GM19467 (cell line): ENCODE data around the gene GNAI2.

Experiments
- ATAC-seq: cut with Tn5 transposase; IDR thresholded peaks from one replicate; pipeline ENCODE4 v1.9.1; 2021; ENCODE audit warnings: mild to moderate bottlenecking, moderate library complexity; ENCODE audit not compliant: unreplicated experiment

The GNAI2 gene

DNA sequence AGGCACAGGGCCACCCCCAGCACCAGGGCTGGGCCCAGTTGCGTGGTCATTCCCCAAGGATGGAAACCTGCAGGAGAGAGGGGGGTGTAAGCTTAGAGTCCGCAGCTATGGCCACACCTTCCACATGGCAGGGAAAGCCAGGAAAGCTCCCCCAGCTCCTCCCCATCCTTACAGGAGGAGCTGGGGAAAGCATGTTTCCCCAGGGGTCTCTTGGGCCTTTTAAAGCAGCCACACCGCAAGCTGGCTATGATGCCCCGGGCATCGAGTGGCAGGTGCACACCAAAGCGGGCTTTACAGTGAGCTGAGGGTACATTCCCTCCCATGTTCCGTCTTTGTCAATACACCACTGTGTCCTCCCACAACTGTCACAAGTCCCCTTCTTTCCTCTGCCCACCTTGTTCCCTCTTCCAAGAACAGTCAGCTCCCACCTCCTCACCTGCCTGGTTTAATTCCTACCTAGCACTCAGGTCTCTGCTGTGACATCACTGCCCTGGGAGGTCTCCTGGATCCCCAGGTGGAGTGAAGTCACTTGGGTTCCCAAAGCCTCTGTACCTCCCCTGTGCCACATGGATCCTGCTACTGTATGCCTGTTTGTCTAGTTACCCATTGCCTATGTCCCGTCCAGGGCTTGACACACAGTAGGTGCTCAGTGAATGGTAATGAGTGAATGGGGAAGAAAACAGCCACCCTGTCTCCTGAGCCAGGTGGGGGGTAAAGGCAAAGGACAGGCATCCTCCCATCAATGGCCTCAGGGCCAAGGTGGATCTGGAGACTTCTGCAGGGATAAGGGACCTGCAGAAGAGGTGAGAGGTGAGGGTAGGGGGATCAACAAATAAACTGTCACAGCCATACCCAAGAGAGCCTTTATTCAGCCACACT lies 59.8 kb downstream of the GNAI2 start:
- no peak for ATAC-seq

DNA sequence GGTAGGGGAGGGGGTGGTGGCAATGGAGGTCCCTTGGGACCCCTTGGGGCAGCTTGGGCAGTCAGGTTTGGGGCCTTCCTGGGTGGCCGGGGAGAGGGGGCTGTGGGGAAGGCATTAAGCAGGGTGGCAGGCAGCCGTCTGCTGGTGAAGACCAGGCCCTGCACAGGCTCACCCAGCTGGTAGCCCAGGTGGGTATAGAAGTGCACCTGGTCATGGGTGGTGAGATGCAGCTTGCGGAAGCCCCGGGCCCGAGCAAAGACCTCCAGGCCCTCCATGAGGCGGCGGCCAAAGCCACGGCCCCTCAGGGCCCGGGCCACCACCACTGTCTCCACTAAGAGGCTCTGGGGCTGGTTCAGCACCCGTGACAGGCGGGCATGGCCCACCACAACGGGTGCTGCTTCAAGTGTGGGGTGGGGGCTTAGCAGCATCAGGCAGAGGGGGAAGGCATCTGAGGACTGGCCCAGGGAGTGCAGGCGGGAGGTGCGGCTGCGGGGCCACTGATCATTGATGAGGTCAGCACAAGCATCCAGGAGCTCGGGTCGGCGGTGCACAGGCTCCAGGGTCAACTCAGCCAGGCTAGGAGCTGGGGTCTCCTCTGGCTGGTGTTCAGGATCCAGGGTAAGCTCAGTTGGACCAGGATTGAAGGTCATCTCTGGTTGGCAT lies 60.8 kb downstream of the GNAI2 start:
- no peak for ATAC-seq

DNA sequence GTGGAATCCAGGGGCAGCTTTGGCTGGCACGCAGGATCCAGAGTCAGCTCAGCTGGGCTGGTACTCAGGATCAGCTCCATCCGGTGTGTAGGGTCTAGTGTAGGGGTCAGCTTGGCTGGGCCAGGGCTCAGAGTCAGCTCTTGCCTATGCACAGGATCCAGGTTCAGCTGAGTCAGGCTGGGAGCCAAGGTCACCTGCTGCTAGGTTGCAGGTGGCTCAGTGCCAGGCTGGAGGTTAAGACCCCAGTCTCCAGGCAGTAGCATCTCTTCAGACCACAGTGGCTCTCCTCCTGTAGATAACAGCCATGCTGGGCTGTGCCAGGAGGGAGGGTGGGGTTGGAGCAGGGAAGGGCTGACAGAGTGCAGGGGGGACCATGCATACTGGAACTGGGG lies 61.4 kb downstream of the GNAI2 start:
- ATAC-seq: no peak

DNA sequence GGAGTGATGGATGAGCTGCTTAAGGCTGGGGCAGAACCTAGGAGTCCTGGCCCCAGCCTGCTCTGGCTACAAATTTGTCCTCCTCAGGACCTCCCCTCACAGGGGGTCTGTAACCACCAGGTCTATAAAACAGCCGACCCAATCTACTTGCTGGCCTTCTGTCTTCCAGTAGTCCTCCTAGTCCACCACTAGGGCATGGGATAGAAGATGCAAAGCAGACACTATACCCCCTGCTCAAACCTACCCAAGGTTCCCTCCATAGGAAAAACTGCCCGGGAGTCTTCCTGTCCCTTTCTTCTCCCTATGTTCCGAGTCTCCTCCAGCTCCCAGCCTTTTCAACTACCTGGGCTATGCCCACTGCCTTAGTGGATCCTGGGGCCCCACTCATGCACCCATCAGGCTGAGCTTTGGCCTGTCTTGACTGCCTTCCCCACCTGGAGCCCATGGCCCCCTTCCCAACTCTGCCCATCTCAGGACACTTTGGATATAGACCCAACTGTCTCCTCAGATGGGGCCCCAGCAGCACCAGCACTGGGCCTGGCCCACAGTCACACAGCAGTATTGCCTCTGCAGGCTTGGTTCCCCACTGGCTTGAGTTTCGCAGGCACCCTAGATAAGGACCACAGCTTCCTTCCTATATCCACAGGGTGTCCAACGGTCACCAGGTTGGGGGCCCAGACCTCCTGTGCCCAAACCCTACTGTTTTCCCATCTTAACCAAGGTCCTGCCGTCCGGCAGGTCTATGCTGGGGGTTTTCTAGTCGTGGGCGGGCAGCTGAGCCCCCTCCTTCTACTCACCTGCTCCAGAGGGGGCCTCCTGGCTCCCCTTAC lies 62.1 kb downstream of the GNAI2 start:
- ATAC-seq: no peak

DNA sequence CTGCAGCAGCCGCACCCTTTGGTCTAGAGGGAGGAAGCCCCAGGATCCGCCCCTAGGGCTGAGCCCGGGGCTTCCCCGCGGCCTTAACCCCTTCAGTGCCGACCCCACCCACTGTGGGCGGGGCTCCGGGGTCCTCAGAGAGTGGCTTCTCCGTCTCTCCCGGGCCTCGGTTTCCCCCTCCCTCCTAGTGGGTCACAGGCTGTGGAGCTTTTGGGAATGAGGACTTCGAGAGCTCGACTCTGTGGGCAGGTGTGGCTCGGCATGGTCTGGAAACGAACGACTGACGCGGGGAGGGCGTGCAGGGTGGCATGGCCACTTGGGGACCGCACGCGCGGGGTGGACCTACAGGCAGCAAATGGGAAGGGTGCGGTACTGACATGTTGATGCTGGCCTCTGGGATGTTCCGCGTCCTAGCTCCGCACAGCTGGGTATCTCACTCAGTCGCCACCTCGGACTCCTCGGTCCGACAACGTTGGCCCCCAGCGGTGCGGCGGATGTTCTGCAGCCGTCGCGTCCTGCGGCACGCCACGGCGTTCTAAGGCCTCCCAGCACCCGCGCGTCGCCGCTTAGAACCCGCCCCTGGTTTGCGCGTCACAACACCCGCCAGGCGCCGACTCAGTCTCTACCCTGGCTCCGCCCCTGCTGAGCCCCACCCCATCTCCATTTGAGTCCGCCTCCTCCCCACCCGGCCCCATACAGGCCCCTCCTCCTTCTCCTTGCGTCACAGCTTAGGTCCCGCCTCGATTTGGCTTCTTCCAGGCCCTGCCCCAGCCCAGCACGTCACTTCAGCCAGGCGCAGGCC lies 63.0 kb downstream of the GNAI2 start, which contains the start of the genes HYAL3 and NAA80:
HYAL3 (minus strand) TSS at position 570 of the 802 bp plus-strand sequence. CDS start 3,803 bp downstream, outside the sequence.
NAA80 (minus strand) TSS at position 570 of the 802 bp plus-strand sequence. CDS start 1,942 bp downstream, outside the sequence.
- peak; percentile 77 for ATAC-seq

DNA sequence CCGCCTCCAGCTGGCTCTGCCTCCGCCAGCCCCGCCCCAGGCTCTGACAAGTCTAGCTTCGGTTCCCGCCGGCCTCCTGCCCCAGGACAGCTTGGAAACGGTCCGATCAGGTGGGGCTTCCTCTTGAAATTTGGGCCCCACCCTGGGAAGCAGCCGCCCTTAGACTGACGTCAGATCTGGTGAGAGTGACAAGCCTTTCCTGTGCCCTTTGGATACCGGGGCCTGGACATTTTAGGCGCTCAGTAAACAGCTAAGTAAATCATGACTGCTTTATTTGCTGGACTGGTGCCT lies 63.6 kb downstream of the GNAI2 start:
- no peak for ATAC-seq

DNA sequence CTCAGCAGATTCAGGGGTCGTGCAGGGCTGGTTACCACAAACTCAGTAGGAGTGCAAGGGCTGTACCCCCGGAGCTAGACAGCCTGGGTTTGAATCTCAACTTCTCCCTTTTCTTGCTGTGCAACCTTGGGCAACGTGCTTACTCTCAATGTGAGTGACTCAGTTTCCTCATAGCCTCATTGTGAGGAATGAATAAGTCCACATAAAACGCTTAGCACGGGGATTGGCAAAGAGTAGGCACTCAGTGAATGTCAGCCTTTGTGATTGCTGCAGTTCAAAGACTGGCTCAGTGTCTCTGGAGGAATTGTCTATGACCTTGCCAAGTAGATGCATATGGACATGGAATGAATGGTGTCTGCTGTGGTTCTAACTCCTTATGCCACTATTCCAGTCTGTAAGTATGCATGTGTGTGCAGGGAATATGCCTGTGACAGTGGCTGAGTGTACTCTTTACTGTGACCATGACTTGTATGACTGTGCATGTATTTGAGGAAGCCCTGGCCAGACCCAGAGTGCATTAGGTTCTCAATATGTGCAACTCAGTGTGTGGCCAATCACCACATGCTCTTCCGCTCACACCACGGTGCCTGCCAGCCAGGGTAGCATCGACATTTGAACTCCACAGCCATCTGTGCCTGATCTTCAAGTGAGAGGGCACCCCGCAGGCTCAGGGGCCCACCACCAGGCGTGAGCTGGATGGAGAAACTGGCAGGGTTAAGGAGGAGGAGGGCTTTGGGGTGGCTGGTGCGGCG lies 64.1 kb downstream of the GNAI2 start:
- ATAC-seq: no peak

DNA sequence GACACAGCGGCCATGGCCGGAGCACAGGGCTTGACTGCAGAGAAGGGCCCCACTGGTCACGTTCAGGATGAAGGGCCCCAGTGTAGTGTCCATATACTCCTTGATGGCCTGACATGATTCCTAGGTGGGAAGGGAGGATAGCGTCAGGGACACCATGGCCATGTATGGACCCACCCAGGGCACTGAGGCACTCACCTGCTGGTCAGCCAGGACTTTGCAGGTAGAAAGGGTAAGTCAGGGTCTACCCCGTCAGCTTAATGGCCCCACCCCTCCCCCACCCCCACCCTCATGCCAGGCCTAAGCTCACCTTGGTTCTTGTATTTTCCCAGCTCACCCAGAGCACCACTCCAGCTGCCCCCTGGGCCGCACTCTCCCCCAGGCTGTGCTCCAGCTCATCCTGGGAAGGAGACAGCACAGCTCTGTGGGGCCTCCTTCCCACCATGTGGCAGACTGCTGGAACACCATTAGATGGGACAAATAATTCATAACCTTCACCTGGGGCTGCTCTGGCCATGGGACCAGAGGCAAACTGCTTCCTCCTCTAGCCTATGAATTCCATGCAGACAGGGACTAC lies 64.8 kb downstream of the GNAI2 start:
- no peak for ATAC-seq

DNA sequence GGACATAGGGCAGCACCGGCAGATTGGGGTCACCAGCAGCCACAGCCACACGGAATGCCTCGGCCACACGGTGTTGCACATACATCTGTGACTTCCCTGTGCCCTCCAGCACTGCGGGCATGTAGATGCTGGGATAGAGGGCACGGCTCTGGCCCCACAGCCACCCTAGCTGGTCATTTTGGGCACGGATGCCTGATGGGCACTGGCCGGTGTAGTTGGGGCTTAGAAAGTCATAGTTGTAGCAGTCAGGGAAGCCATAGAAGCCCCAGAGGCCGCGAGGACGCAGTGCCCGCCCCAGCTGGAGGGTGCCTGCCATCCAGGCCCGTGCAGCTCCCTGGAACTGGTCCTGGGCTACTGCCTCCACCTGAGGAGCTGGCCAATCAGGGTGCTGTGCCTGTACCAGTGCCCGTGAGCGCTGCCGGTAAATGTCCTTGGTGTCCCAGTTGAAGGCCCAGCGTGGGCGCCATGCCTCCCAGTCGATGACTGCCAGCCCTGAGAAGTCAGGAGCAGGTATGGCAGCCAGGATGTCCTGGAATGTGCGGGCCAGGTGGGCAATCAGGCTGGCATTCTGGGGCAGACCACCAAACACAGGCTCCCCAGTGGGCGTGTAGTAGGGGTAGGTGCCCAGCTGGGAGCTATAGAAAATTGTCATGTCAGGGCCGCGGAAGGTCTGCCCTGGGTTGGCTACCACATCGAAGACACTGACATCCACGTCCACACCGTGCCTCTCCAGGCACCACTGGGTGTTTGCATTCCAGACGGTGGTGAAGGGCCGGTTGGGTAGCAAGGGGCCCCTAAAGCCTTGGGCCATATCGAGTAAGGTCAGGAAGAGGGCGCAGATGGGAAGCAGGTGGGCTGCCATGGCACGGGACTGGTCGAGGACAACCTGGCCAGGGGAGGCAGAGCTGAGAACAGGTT lies 66.3 kb downstream of the GNAI2 start:
- no peak for ATAC-seq

DNA sequence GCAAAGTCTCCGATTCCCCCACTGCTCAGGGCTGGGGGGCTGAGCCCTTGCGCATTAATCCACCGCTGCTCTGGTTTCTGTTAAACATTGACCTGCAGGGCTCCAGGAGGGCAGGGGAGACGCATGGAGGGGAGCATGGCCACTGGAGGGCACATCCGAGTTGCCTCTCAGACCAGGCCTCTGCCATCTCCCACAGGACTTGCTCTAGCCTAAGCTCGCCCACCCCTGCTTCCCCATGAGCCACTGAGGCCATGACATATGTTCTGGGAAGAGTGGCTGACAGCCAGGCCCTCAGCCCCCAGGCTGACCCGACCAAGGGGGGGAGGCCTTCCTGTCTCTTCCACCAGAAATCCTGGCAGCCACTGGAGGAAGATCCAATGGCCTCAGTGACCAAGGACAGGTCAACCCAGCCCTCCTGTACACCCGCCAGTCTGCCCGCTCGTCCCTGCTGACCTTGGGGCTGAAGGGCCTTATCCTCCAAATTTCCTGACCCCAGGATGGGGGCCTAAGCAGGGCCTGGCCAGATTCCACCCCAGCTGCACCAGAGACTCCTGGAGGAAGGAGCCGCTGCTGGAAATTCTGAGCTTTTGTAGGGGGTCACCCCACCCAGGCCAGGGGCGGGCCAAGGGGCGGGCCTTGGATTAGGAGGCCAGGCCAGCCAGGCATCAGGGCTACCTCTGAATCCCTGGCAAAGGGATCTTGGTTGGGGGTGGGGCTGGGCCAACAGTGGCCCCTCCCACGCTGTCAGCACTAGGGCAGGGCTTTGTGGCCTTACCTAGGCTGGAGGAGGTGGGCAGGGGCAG lies 67.2 kb downstream of the GNAI2 start, which contains the start of gene HYAL1:
HYAL1 (minus strand) TSS at position 562 of the 803 bp plus-strand sequence. CDS start 618 bp downstream, outside the sequence.
- ATAC-seq: no peak

DNA sequence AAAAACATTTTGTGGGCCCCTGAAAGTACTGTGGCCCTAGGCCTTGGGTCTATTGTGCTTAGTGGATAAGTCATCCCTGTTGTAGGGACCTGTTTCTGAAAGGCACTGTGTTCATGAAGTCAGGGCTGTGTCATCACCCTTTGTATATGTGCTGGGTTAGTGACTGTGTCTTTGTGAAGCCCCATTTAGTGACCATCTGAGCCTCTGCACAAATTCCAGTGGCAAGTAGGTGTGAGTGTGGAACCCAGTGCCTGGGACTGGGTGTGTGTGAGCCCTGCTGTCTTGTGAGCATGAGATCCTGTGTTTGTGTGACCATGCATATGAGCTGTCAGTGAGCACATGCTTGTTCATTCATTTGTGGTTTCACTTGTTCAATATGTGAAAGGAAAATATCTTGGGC lies 68.6 kb downstream of the GNAI2 start:
- no peak for ATAC-seq
